Right cardiac atrium (tissue), 5 donors: ENCODE data around the gene CENPS. TPM values are rescaled to one million over a fixed set of nuclear protein-coding genes. Genes with fewer than 3 reads are reported as not detected.

Source experiments
- ATAC-seq, 2 donors: fragments of 200-7000 bp; cut with Tn5 transposase; one replicate each; pipeline versions ENCODE4 v1.8.0 to v1.9.1; 2020; ENCODE audit warnings: moderate library complexity in 2 of 2, mild to moderate bottlenecking in 1 of 2
- DNase-seq, 3 donors: peaks; one replicate each; pipeline ENCODE4 v3.0.0-alpha.2; 2020
- H3K27ac ChIP-seq: one replicate; pipeline ENCODE4 v1.5.1; 2013; ENCODE audit warnings: mild to moderate bottlenecking, low read length, control low read depth, moderate library complexity
- H3K27me3 ChIP-seq: one replicate; pipeline ENCODE4 v1.6.1; 2013; ENCODE audit not compliant: control insufficient read depth, insufficient read depth
- H3K4me1 ChIP-seq: one replicate; pipeline ENCODE4 v1.6.1; 2013; ENCODE audit warnings: low read length; ENCODE audit not compliant: control insufficient read depth, insufficient read depth
- H3K4me3 ChIP-seq: one replicate; pipeline ENCODE4 v1.5.1; 2013; ENCODE audit warnings: low read length, control low read depth
- H3K9me3 ChIP-seq: one replicate; pipeline ENCODE4 v1.6.1; 2013; ENCODE audit warnings: low read length; ENCODE audit not compliant: control insufficient read depth
- whole genome bisulfite sequencing: extraction: QIAGEN DNeasy Blood & Tissue Kit; methylation state at CpG from one replicate; pipeline ENCODE4 v1.1.7; 2013; 5-methylcytosine and 5-hydroxymethylcytosine counted together
- intact Hi-C, 4 donors: fragments of 100-400 bp; cut with DNase I; formaldehyde crosslinking; loops; one replicate each; pipeline versions ENCODE4 v1.11.0 to v1.14.0; 2022 to 2023
- polyA plus RNA-seq: library from polyadenylated mRNA; stranded (reverse); fragments of 200-250 nt; gene quantifications from one replicate; pipeline ENCODE4 v1.2.3, GENCODE V29; 2013
- total RNA-seq, 4 donors: library from RNA; stranded (reverse); fragmentation: NEBNext Ultra II Directional; extraction: Animal tissue kit (Norgen Biotek cat#: 25700); gene quantifications; one replicate each; pipeline ENCODE4 v1.2.1, GENCODE V29; 2021
- donor health status: healthy with polysubstance abuse.
- donor health status: DM: no; HTN: yes; CAD: no.
- donor health status: DM: no; HTN: no; CAD: no.
- donor health status: DM: no; HTN: yes; CAD: no; lungs with severe emphysema.
- donor health status: DM: yes; HTN: yes; CAD: no.

Gene CENPS
- total and polyA plus RNA-seq, 5 donors: 5.2 to 9.7 (median 8.2) TPM

DNA sequence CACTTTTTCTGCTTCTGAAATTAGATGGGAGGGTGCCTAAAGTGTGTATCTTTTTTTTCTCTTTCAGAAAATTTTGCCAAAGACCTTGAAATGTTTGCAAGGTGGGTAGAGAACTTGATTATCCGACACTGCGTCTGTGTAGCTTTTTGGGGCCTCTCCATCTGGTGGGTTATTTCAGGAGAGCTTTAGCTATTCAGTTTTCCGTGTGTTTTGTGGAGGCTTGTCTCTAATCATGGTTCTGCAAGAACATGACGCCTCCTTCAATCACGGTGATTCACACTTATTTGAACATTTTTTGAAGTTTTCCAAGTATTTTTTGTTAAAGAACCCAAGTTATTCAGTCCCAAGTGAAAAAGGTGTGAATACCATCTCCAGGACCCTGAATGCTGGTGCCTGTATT, 4.4 kb downstream of the CENPS start:
- WGBS: 91% methylated on average over 5 of the region's 5 CpGs
- Histone ChIP-seq H3K9me3 (no peaks in the 10 kb centered on the region), H3K4me1 (peaks cover 5% of the 10 kb centered on the region), H3K4me3 (no peak overlapping the region), H3K27ac (no peak overlapping the region), H3K27me3 (no peaks in the 10 kb centered on the region)
- DNase-seq (no peak), ATAC-seq (no peak)
- intact Hi-C loops: loop anchor here in 1 of 4 donors (10.0 kb wide), 1 partner anchor 60 kb away; no protein-coding TSS in a partner anchor

DNA sequence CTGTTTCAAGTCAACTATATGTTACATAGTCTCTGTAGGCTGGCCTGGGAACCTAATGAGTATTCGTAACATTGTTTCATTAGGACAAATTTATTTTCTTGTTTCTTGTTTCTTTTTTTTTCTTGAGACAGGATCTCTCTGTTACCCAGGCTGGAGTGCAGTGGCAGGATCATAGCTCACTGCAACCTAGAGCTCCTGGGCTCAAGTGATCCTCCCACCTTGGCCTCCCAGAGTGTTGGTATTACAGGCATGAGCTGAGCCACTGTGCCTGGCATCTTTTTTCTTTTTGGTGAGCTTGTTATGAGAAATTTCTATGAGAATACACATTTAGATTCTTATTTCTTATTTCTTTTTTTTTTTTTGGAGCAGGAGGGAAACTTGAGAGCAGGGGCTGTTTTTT, 6.8 kb downstream of the CENPS start:
- H3K27ac ChIP-seq: no peak overlapping the region
- ATAC-seq: no peak
- no peaks in the 10 kb centered on the region for H3K4me1 ChIP-seq
- no peaks in the 10 kb centered on the region for H3K27me3 ChIP-seq
- intact Hi-C loops: loop anchor here in 1 of 4 donors (10.0 kb wide), 1 partner anchor 58 kb away; no protein-coding TSS in a partner anchor
- no peak for DNase-seq
- no peaks in the 10 kb centered on the region for H3K9me3 ChIP-seq
- no peak overlapping the region for H3K4me3 ChIP-seq
- WGBS: 94% methylated on average over 1 of the region's 1 CpG

DNA sequence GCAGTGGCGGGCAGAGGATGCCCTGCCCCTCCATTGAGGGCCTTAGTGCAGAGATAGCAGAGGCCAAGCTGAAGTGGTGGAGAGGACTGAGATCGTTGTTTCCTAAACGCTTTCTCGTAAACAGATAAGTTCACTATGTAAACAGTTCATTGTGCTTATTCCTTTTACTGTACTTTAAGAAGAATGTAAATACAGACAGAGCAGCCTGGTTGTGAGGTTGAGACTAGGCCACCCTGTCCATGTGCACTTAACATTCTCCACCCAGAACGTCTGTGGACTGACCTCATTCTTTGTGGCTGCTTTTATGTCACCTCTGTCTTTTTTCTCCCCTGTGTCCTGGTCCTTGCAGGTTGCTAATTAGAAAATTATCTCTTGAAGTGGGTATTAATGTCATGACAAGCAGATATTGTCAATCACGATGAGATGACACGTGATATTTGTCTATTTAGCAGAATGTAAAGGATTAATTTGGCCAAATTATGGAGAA, 8.5 kb downstream of the CENPS start:
- DNase-seq (no peak), ATAC-seq (no peak)
- H3K9me3 ChIP-seq: no peaks in the 10 kb centered on the region
- intact Hi-C loops: loop anchor here in 1 of 4 donors (10.0 kb wide), 1 partner anchor 56 kb away; no protein-coding TSS in a partner anchor
- 63% methylated on average over 7 of the region's 7 CpGs for WGBS
- H3K27ac ChIP-seq: no peak overlapping the region
- H3K4me3 ChIP-seq: no peak overlapping the region
- H3K4me1 ChIP-seq: no peaks in the 10 kb centered on the region
- no peaks in the 10 kb centered on the region for H3K27me3 ChIP-seq

DNA sequence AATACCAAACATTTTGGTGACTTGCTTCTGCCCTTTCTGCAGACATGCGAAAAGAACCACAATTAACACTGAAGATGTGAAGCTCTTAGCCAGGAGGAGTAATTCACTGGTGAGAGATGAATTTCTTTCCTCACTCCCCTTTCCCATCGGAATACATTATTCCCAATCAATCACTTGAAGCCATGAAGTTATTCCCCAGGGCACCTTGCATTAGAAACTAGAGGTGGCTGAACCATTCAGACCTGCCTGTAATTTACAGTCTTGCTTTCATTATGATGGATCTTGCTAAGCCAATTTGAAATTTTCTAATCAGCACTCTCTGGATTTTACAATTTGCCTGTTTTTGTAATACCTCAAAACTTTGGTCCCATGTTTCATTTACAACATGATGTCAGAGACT, 10.1 kb downstream of the CENPS start:
- 97% methylated on average over 2 of the region's 2 CpGs for WGBS
- H3K9me3 ChIP-seq: no peaks in the 10 kb centered on the region
- intact Hi-C loops: no loop called here
- no peak for ATAC-seq
- H3K27ac ChIP-seq: no peak overlapping the region
- H3K4me3 ChIP-seq: no peak overlapping the region
- H3K4me1 ChIP-seq: no peaks in the 10 kb centered on the region
- H3K27me3 ChIP-seq: no peaks in the 10 kb centered on the region
- no peak for DNase-seq

DNA sequence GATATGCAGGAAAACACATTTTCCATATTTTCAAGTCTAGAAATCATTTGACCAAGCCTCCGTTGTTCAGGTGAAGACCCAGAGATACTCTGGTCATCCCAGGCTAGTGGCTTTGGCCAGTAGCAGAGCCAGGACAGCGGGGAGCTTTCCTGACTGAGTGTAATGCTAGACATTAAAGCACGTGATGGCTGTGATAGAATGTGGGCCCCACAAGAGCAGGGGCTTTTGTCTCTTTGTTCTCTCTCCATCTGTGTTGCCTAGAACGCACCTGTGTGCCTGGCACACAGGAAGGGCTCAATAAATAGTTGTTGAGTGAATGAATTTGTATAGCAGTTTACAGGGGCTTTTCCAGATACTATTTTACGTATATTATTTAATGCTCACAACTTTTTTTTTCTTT, 10.6 kb downstream of the CENPS start:
- ATAC-seq (no peak), DNase-seq (no peak)
- H3K9me3 ChIP-seq: no peaks in the 10 kb centered on the region
- no peaks in the 10 kb centered on the region for H3K27me3 ChIP-seq
- H3K4me1 ChIP-seq: no peaks in the 10 kb centered on the region
- intact Hi-C loops: no loop called here
- no peak overlapping the region for H3K27ac ChIP-seq
- H3K4me3 ChIP-seq: no peak overlapping the region
- 91% methylated on average over 5 of the region's 5 CpGs for WGBS

DNA sequence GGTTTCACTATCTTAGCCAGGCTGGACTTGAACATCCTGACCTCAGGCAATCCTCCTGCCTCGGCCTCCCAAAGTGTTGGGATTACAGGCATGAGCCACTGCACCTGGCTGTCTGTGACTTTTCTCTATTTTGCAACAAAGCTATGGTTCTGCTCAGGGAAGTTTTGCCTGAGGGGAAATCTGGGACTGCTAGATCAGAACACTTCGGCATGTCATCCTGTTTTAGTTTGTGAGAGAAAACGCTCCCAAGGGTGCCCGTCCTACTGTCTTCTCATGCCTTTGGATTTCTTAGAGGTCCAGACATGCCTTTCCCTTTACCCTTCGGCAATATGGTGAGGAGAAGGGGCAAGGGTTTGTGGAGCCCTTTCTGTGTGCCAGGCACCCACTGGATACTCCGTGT, 14.0 kb downstream of the CENPS start:
- H3K9me3 ChIP-seq: no peaks in the 10 kb centered on the region
- intact Hi-C loops: no loop called here
- no peak overlapping the region for H3K4me3 ChIP-seq
- H3K4me1 ChIP-seq: no peaks in the 10 kb centered on the region
- ATAC-seq (no peak), DNase-seq (no peak)
- H3K27me3 ChIP-seq: no peaks in the 10 kb centered on the region
- no peak overlapping the region for H3K27ac ChIP-seq
- 93% methylated on average over 6 of the region's 6 CpGs for WGBS

DNA sequence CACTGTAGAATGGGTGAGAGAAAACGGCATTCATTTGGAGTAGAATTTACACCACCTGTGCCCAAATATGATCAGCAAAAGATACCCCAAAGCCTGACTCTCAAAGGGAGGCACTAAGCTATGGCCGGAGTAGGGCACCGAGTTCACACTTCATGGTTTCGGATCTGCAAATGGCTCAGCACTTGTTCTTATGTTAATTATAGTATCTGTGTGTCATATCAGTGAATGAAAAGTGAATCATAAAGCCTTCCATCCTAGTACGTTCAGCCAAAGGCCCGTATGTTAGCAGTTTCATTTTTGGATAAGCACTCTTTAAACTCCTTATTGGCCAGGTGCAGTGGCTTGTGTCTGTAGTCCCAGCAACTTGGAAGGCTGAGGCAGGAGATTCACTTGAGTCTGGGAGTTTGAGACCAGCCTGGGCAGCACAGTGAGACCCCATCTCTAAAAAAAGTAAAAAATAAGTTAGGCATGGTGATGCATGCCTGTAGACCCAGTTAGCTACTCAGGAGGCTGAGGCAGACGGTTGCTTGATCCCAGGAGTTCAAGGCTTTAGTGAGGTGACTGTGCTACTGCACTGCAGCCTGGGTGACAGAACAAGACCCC, 14.7 kb downstream of the CENPS start:
- H3K27ac ChIP-seq: no peak overlapping the region
- intact Hi-C loops: no loop called here
- no peaks in the 10 kb centered on the region for H3K4me1 ChIP-seq
- DNase-seq (no peak), ATAC-seq (no peak)
- no peak overlapping the region for H3K4me3 ChIP-seq
- no peaks in the 10 kb centered on the region for H3K9me3 ChIP-seq
- no peaks in the 10 kb centered on the region for H3K27me3 ChIP-seq
- WGBS: 94% methylated on average over 7 of the region's 7 CpGs

DNA sequence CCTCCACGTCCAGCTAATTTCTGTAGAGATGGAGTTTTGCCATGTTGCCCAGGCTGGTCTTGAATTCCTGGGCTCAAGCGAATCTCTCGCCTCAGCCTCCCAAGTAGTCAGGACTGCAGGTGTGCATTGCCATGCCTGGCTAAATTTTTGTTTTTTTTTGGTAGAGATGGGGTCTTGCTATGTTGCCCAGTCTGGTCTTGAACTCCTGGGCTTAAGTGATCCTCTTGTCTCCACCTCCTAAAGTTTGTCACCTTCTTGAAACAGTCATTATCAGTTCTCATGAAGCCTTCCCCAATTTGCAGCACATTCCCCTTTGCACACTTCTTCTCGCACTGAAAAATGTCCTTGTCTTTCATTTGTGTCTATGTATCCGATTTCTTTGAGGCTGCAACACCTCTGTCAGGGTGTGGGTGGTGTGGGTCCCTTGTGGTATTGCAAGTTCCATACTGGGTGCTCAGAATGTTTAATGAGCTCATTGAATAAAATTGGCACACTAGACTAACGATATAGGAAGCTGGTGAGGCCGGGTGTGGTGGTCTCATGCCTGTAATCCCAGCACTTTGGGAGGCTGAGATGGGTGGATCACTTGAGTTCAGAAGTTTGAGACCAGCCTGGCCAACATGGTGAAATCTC, 16.7 kb downstream of the CENPS start:
- Histone ChIP-seq H3K27ac (no peak overlapping the region), H3K27me3 (no peaks in the 10 kb centered on the region), H3K4me3 (no peak overlapping the region), H3K4me1 (no peaks in the 10 kb centered on the region), H3K9me3 (no peaks in the 10 kb centered on the region)
- 96% methylated on average over 7 of the region's 7 CpGs for WGBS
- ATAC-seq (no peak), DNase-seq (no peak)
- intact Hi-C loops: no loop called here

DNA sequence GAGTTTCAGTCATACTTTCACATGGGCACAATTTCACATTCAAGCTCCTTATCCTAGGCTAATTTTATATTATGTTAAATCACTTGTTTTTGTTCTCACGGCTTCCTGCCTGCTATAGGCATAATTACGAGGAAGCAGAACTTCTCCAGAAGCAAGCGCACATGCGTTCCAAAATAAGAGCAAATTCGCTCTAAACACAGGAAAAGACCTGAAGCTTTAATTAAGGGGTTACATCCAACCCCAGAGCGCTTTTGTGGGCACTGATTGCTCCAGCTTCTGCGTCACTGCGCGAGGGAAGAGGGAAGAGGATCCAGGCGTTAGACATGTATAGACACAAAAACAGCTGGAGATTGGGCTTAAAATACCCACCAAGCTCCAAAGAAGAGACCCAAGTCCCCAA, 19.5 kb downstream of the CENPS start, which contains the start of gene CORT:
CORT (plus strand) TSS at position 281 of the 400 bp plus-strand sequence. CDS start 193 bp downstream, outside the sequence.
- H3K9me3 ChIP-seq: no peaks in the 10 kb centered on the region
- DNase-seq (no peak), ATAC-seq (no peak)
- H3K27ac ChIP-seq: no peak within 1 kb of the TSS
- no peaks in the 10 kb centered on the region for H3K4me1 ChIP-seq
- no peaks in the 10 kb centered on the region for H3K27me3 ChIP-seq
- H3K4me3 ChIP-seq: no peak within 1 kb of the TSS
- WGBS: 84% methylated on average over 10 of the region's 10 CpGs
- intact Hi-C loops: no loop called here

DNA sequence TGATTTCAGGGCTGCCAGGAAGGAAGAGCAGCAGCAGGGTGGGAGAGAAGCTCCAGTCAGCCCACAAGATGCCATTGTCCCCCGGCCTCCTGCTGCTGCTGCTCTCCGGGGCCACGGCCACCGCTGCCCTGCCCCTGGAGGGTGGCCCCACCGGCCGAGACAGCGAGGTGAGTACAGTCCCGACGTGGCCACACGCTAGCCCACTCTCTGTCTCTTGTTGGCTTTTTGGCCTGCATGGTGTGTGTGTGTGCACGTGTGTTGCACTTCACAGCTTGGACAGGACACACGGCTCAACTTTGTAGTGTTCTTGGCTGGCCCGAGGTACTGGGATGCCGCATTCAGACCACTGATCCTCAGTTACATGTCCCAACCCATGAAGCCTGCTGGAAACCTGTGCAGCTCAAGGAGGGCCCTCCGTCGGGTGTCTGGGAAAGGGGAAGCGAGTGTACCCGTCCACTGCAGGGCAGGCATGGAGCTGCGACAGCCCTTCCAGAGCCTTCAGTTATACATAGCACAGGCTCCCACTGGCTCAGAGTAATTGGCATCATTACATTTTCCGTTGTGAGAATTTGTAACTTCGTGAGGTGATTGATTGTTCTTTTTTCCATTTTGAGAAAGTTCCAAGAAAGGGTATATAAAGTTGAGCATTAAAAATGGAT, 20.1 kb downstream of the CENPS start:
- Histone ChIP-seq H3K9me3 (no peaks in the 10 kb centered on the region), H3K27me3 (no peaks in the 10 kb centered on the region), H3K27ac (no peak overlapping the region), H3K4me1 (no peaks in the 10 kb centered on the region), H3K4me3 (no peak overlapping the region)
- intact Hi-C loops: no loop called here
- no peak for DNase-seq
- ATAC-seq: peak; percentile 13 to 33
- 79% methylated on average over 21 of the region's 21 CpGs for WGBS

DNA sequence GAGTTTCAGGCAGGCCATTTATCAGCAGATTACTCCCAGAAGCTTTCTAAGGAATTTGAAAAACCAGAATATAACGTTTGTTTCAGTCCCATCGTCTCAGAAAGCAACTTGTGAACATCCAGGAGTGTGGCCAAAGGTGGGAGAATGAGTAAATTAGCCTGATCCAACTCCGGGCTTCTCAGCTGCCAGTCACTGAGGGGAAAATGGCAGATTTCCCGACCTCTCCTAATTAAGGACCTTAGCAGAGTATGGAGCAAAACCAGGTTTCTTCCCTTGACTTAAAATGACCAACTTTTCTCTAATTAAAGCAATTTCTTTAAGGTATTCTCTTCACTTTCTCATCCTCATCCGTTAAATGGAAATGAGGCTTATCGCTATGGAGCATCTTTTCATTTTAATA, 20.6 kb downstream of the CENPS start:
- no peak for ATAC-seq
- Histone ChIP-seq H3K27ac (no peak overlapping the region), H3K4me3 (no peak overlapping the region), H3K4me1 (no peaks in the 10 kb centered on the region), H3K27me3 (no peaks in the 10 kb centered on the region), H3K9me3 (no peaks in the 10 kb centered on the region)
- intact Hi-C loops: no loop called here
- DNase-seq: no peak
- 35% methylated on average over 6 of the region's 6 CpGs for WGBS
